Measurements from ENCODE around the gene LRIG3.
"Not testable (repeated sequence)": the region's sequence is repeated elsewhere in the genome, so short reads cannot be mapped to it uniquely, and the experiment has no call there.

LRIG3 gene

DNA sequence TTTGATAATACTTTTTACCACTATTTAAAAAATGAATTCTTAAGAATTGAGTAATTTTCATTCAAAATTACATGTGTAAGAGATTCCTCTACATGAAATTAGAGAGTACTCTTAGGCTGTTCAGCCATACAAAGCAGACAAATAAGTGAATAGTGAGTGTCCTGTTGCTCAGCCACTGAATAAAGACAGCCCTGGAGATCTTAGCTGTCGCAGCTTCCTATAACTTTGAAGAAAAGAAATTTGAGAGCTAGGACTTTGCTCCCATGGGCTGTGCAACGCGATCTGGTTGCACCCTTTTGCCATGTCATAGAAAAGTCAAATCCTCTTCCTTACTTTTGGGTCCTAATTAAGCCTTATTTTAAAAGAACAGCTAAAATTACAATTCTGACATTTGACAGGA lies 40.9 kb upstream of the LRIG3 start:
- TF ChIP-seq, protein P1, sequence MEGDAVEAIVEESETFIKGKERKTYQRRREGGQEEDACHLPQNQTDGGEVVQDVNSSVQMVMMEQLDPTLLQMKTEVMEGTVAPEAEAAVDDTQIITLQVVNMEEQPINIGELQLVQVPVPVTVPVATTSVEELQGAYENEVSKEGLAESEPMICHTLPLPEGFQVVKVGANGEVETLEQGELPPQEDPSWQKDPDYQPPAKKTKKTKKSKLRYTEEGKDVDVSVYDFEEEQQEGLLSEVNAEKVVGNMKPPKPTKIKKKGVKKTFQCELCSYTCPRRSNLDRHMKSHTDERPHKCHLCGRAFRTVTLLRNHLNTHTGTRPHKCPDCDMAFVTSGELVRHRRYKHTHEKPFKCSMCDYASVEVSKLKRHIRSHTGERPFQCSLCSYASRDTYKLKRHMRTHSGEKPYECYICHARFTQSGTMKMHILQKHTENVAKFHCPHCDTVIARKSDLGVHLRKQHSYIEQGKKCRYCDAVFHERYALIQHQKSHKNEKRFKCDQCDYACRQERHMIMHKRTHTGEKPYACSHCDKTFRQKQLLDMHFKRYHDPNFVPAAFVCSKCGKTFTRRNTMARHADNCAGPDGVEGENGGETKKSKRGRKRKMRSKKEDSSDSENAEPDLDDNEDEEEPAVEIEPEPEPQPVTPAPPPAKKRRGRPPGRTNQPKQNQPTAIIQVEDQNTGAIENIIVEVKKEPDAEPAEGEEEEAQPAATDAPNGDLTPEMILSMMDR (IDR thresholded peaks at IDR 0.05; ENCODE audit: extremely low read depth, missing control alignments): no peak
- no peak for DNase-seq (ENCODE audit: low spot score)

DNA sequence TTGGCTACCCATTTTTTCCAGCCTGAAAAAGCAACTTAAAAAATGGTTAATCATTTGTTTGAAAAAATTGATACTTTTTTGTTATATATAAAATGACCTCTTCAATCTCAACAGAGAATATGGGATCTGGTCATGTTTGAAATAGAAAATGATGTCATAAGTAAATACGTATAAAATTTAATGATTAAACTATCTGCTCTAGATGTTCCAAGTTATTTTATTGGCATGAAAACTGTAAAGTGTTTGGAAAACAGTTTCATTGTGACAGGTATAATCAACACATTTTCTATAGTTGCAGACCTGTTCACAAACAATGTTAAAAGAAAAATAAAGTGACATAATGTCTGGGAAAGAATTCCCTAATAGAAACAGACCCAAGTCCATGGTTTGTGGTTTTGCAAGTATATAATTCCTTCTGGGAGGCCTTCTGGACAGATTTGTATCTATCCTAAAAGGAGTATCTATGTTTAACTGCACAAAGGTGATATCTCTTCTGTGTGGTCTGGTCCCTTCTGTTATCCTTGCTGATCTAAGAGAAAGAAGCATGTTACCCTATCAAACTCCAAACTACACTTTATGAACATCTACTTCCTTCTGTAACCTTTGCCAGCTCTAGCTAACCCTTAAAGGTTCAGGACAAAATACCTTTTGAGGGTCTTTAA lies 39.5 kb upstream of the LRIG3 start:
- TF ChIP-seq, protein P1 (IDR thresholded peaks at IDR 0.05; ENCODE audit: extremely low read depth, missing control alignments): no peak
- no peak for DNase-seq (ENCODE audit: low spot score)

DNA sequence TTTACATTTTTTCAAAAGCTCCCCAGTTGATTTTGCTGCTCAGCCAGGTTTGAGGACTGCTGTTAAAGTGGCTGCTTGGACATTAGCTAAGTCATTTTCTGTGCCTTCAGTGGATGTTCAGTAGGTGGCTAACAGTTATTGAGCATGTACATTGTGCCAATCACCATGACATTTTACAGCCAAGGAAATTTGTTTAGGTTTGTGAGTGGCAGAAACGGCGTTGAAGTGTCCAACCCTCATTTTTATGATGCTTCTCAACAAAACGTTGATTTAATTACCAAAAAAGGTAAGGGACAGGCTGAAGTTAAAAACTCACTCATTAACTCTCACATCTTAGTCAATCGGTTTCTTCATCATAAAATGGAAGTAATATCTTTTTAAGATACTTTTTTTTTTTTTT lies 37.0 kb upstream of the LRIG3 start:
- no peak for DNase-seq (ENCODE audit: low spot score)
- TF ChIP-seq, protein P1 (IDR thresholded peaks at IDR 0.05; ENCODE audit: extremely low read depth, missing control alignments): no peak

DNA sequence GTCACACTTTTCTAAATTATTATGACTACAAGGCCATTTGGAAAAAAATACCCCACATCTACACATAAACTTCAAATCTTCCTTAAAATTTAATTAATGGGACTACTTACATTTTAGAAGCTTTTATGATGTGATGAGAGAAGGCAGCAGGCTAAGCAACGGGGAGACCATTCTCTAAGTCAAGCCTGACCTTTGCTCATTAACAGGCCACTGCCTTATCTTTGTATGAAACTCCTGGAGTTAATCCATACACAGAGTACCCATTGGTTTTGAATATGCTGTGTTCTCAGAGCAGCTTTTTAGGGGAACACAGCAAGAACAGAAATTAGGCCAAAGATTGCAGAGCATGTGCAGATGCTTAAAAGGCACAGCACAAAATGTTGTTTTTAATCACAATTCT lies 35.5 kb upstream of the LRIG3 start:
- DNase-seq (ENCODE audit: low spot score): no peak
- TF ChIP-seq, protein P1 (IDR thresholded peaks at IDR 0.05; ENCODE audit: extremely low read depth, missing control alignments): no peak

DNA sequence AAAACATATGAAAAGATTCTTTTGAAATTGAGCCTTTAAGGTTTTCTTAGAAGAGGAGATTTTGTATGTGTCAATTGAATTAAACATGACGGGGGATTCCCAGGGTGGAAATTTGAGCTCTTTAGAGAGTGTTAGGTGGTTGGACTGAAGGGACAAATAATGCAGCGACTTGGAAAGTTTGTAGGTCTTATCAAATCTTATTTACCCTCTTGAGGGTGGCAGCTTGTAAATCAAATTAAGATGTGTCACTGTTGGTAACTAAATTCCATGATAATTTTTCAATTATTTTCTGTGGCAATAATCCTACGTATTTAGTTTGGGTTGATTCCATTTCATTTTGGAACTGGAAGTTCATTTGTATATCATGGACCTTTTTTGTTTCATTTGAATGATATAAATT lies 33.7 kb upstream of the LRIG3 start:
- TF ChIP-seq, protein P1 (IDR thresholded peaks at IDR 0.05; ENCODE audit: extremely low read depth, missing control alignments): no peak
- no peak for DNase-seq (ENCODE audit: low spot score)

DNA sequence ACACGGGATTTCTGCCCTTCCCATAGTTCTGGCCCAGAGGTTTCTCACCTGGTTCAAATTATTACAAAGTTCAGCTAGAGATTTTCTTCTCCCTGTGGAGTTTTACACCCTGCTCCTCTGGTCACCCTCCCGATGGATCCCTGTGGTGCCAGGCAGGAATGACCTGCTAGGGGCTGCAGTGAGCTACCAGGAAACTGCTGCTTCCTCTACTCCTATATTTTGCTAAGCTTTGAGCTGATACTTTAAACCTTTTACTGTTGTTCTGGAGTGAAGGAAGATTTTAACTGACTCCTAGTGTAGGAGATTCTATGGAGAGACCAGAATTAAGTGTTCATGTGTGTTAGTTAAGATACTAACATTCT lies 30.4 kb upstream of the LRIG3 start:
- TF ChIP-seq, protein P1 (IDR thresholded peaks at IDR 0.05; ENCODE audit: extremely low read depth, missing control alignments): no peak
- no peak for DNase-seq (ENCODE audit: low spot score)

DNA sequence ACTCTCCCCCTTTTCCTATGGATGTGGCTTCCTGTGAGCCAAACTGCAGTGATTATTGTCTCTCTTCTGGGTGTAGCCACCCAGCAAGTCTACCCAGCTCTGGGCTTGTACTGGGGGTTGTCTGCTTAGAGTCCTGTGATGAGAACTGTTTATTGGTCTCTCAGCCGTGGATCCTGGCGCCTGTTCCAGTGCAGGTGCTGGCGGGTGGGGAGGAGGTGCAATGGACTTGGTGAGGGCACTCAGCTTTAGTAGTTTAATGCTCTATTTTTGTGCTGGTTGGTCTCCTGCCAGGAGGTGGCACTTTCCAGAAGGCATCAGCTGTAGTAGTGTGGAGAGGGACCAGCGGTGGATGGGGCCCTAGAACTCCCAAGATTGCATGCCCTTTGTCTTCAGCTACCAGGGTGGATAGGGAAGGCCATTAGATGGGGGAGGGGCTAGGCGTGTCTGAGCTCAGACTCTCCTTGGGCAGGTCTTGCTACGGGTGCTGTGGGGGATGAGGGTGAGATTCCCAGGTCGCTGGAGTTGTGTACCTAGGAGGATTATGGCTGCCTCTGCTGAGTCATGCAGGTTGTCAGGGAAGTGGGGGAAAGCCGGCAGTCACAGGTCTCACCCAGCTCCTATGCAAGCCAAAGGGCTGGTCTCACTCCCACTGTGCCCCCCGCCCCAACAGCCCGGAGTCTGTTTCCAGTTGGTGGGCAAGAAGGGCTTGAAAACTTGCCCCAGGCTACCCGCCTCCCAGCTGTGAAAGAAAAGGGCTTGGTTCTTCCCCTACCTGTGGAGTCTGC lies 29.8 kb upstream of the LRIG3 start:
- DNase-seq (ENCODE audit: low spot score): not testable (repeated sequence)

DNA sequence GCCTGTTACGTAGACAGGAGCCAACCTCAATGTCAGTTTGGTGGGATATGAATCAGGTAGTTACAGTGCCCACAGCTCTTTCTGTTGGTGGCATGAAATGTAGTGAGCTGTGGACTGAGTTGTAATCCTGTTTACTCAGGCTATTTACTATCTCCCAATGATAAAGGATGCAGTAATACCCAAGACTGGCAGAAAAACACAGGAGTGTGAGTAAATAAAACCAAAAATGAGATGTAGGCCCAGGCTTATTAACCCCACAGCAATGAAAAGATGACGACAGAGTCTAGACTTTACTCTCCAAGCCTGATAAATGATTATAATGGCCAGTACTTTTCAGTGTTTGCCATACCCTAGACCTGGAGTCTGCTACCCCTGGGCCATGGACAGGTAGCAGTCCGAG lies 22.8 kb upstream of the LRIG3 start:
- DNase-seq (ENCODE audit: low spot score): no peak
- TF ChIP-seq, protein P1 (IDR thresholded peaks at IDR 0.05; ENCODE audit: extremely low read depth, missing control alignments): no peak
